ENCODE data around the gene WDR77.

Gene WDR77

GRCh38 chr1:111468717-111469100 lies 19.7 kb upstream of the WDR77 start:
- H3K4me3 ChIP-seq (ENCODE audit: low read depth, low read length) = no peak overlapping the region
- DNase-seq (ENCODE audit: low read depth) = no peak
- TF ChIP-seq MYC (IDR thresholded peaks at IDR 0.05; ENCODE audit: low read depth, low read length) (no peak), POLR2A (IDR thresholded peaks at IDR 0.05; ENCODE audit: extremely low read depth, insufficient read length) (no peak), MAX (IDR thresholded peaks at IDR 0.05; ENCODE audit: low read depth, low read length) (no peak)
- TF ChIP-seq, protein P1, sequence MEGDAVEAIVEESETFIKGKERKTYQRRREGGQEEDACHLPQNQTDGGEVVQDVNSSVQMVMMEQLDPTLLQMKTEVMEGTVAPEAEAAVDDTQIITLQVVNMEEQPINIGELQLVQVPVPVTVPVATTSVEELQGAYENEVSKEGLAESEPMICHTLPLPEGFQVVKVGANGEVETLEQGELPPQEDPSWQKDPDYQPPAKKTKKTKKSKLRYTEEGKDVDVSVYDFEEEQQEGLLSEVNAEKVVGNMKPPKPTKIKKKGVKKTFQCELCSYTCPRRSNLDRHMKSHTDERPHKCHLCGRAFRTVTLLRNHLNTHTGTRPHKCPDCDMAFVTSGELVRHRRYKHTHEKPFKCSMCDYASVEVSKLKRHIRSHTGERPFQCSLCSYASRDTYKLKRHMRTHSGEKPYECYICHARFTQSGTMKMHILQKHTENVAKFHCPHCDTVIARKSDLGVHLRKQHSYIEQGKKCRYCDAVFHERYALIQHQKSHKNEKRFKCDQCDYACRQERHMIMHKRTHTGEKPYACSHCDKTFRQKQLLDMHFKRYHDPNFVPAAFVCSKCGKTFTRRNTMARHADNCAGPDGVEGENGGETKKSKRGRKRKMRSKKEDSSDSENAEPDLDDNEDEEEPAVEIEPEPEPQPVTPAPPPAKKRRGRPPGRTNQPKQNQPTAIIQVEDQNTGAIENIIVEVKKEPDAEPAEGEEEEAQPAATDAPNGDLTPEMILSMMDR (IDR thresholded peaks at IDR 0.05; ENCODE audit: low read depth, low read length) = no peak

DNA sequence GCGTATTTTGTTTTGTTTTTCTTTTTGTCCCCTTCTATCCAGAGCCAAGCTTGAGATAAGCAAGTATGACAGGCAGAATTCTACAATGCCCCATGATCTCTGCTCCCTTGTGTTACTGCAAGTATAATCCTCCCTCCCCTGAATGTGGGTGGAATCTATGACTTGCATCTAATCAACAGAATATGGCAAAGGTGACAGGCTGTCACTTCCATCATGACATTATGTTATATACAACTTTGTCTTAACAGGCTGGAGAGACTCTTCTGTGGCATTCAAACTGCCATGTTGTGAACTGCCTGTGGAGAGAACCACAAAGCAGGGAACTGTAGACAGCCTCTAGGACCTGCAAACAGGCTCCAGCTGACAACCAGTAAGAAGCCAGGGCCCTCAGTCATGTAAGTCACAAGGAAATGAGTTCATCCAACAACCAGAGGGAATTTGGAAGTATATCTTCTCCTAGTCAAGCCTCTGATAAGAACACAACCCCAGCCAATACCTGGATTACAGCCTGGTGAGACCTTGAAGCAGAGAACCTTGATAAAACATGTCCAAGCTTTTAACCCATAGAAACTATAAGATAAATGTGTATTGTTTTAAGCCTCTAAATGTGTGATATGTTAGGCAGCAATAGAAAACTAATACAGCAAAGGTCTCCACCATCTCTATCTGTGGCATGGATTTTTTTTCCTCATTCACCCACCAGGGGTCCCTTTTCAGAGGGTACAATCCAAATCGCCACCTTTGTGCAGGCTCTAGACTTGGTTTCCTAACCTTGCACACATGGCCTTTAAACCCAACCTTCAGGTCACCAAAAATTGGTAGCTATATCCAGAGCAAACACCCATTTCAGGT lies 19.0 kb upstream of the WDR77 start:
- no peak for TF ChIP-seq POLR2A (IDR thresholded peaks at IDR 0.05; ENCODE audit: extremely low read depth, insufficient read length)
- no peak for TF ChIP-seq MAX (IDR thresholded peaks at IDR 0.05; ENCODE audit: low read depth, low read length)
- TF ChIP-seq, protein P1 (IDR thresholded peaks at IDR 0.05; ENCODE audit: low read depth, low read length) = peak; percentile 3
- TF ChIP-seq MYC (IDR thresholded peaks at IDR 0.05; ENCODE audit: low read depth, low read length) = no peak
- no peak overlapping the region for H3K4me3 ChIP-seq (ENCODE audit: low read depth, low read length)
- DNase-seq (ENCODE audit: low read depth) = no peak

GRCh38 chr1:111466480-111466879 lies 17.4 kb upstream of the WDR77 start:
- DNase-seq (ENCODE audit: low read depth) = no peak
- no peak for TF ChIP-seq POLR2A (IDR thresholded peaks at IDR 0.05; ENCODE audit: extremely low read depth, insufficient read length)
- no peak for TF ChIP-seq MAX (IDR thresholded peaks at IDR 0.05; ENCODE audit: low read depth, low read length)
- no peak for TF ChIP-seq MYC (IDR thresholded peaks at IDR 0.05; ENCODE audit: low read depth, low read length)
- TF ChIP-seq, protein P1 (IDR thresholded peaks at IDR 0.05; ENCODE audit: low read depth, low read length) = no peak

GRCh38 chr1:111465754-111466153 lies 16.7 kb upstream of the WDR77 start:
- no peak for DNase-seq (ENCODE audit: low read depth)
- H3K4me3 ChIP-seq (ENCODE audit: low read depth, low read length) = no peak overlapping the region
- TF ChIP-seq, protein P1 (IDR thresholded peaks at IDR 0.05; ENCODE audit: low read depth, low read length) = no peak
- TF ChIP-seq MYC (IDR thresholded peaks at IDR 0.05; ENCODE audit: low read depth, low read length) (no peak), POLR2A (IDR thresholded peaks at IDR 0.05; ENCODE audit: extremely low read depth, insufficient read length) (no peak), MAX (IDR thresholded peaks at IDR 0.05; ENCODE audit: low read depth, low read length) (no peak)

More at GRCh38 chr1:111466480-111466879, 17.4 kb upstream of the WDR77 start:
- no peak overlapping the region for H3K4me3 ChIP-seq (ENCODE audit: low read depth, low read length)

DNA sequence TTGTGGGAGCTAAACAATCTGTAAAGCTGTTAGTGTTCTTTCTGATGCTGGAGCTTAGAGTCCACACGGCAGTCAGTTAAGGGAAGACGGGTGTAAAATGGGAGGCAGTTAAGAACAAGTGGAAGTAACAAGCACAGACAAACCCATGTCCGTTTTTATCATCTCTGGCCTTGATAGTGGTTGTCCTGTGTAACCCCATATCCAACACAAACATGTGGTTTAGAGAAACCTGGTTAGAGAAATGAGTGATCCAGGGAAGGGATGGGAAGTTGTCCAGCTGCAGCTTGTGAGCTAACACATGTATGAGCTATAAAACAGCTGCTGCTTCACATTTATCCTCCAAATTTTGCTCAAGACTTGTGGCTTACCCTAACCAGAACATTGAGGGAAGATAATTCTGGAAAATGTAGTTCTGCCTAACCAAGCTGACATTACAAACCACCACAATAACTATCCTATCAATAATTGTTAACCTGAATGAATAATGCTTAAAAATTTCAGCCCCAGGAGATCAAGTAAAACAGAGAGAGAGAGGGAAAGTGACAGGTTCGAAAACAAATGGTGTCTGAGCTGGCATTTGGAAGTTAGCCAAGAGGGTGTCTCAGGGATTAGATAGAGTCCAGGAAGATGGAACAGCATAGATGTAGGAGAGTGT lies 14.1 kb upstream of the WDR77 start:
- DNase-seq (ENCODE audit: low read depth) = no peak
- no peak overlapping the region for H3K4me3 ChIP-seq (ENCODE audit: low read depth, low read length)

More for the DNA sequence above, 14.1 kb upstream of the WDR77 start:
- TF ChIP-seq MYC (IDR thresholded peaks at IDR 0.05; ENCODE audit: low read depth, low read length) = no peak
- TF ChIP-seq POLR2A (IDR thresholded peaks at IDR 0.05; ENCODE audit: extremely low read depth, insufficient read length) = no peak
- no peak for TF ChIP-seq MAX (IDR thresholded peaks at IDR 0.05; ENCODE audit: low read depth, low read length)
- TF ChIP-seq, protein P1 (IDR thresholded peaks at IDR 0.05; ENCODE audit: low read depth, low read length) = no peak
